Tibial nerve (tissue), 4 donors: ENCODE data around the gene FAM114A2. TPM values are rescaled to one million over a fixed set of nuclear protein-coding genes. Genes with fewer than 3 reads are reported as not detected.
"Not testable (repeated sequence)": the region's sequence is repeated elsewhere in the genome, so short reads cannot be mapped to it uniquely, and the experiment has no call there.

Experiments used
- DNase-seq, 2 donors: peaks; one replicate each; pipeline ENCODE4 v3.0.0-alpha.2; 2019; ENCODE audit warnings: low spot score in 2 of 2
- H3K27ac ChIP-seq, 4 donors: fragments of 200-600 bp; sonication (generic) in 3 of 4; one replicate each; pipeline ENCODE4 v1.5.1; 2017 to 2019; ENCODE audit warnings: mild to moderate bottlenecking in 1 of 4
- H3K27me3 ChIP-seq, 2 donors: fragments of 200-600 bp; sonication (generic) in 1 of 2; one replicate each; pipeline versions ENCODE4 v1.5.1 to v1.6.0; 2017 to 2019
- H3K36me3 ChIP-seq, 3 donors: fragments of 200-600 bp; sonication (generic); one replicate each; pipeline ENCODE4 v1.5.1; 2018 to 2019
- H3K4me1 ChIP-seq, 4 donors: fragments of 200-600 bp; sonication (generic) in 3 of 4; one replicate each; pipeline ENCODE4 v1.5.1; 2017 to 2019
- H3K4me3 ChIP-seq, 4 donors: fragments of 200-600 bp; sonication (generic) in 3 of 4; one replicate each; pipeline ENCODE4 v1.5.1; 2017 to 2019; ENCODE audit warnings: mild to moderate bottlenecking in 1 of 4, moderate library complexity in 1 of 4
- H3K9me3 ChIP-seq, 4 donors: fragments of 200-600 bp; sonication (generic) in 3 of 4; one replicate each; pipeline ENCODE4 v1.5.1; 2017 to 2019
- CTCF ChIP-seq, 5 experiments: fragments of 200-600 bp in 3 of 5; fragments of 450-650 bp in 2 of 5; sonication (generic) in 3 of 5; IDR thresholded peaks; one replicate each; pipeline ENCODE4 v1.5.1; 2016 to 2019; ENCODE audit warnings: antibody characterized with exemption in 5 of 5, mild to moderate bottlenecking in 3 of 5, moderate library complexity in 2 of 5
- EP300 ChIP-seq, 2 donors: sonication (generic); formaldehyde crosslinking; IDR thresholded peaks; one replicate each; pipeline ENCODE4 v1.6.1; 2017; ENCODE audit warnings: antibody characterized with exemption in 2 of 2, mild to moderate bottlenecking in 1 of 2
- POLR2A ChIP-seq, 2 donors: fragments of 450-650 bp; IDR thresholded peaks; one replicate each; pipeline ENCODE4 v1.6.1; 2017; ENCODE audit warnings: antibody characterized with exemption in 2 of 2, mild to moderate bottlenecking in 2 of 2, moderate library complexity in 2 of 2
- WGBS, 2 donors: methylation state at CpG; one replicate each; pipeline ENCODE4 v1.1.5; 2018; 5-methylcytosine and 5-hydroxymethylcytosine counted together
- total RNA-seq, 4 donors: library from RNA; depleted of rRNA; stranded (reverse); fragments of >200 nt; gene quantifications; one replicate each; pipeline ENCODE4 v1.1.0, GENCODE V29; 2016

Gene FAM114A2
- total RNA-seq, 4 donors from 2014 or later = 10.5 to 19.7 (median 13.6) TPM

- Histone ChIP-seq H3K4me1 (no peaks in the 10 kb centered on the region), H3K27me3 (no peaks in the 10 kb centered on the region), H3K9me3 (no peaks in the 10 kb centered on the region), H3K4me3 (no peak overlapping the region), H3K27ac (no peak overlapping the region), H3K36me3 (no peaks in the 10 kb centered on the region)
- DNase-seq = no peak
- WGBS, 2 donors = 65 to 73% methylated on average over 2 of the region's 2 CpGs
- no peak for TF ChIP-seq POLR2A (IDR thresholded peaks at IDR 0.05)
Measured at GRCh38 chr5:154071799-154072413, 33.2 kb upstream of the FAM114A2 start.

GRCh38 chr5:154069854-154070253, 31.1 kb upstream of the FAM114A2 start:
- DNase-seq, H3K9me3 ChIP-seq, H3K4me1 ChIP-seq, H3K36me3 ChIP-seq, H3K27me3 ChIP-seq, H3K27ac ChIP-seq, H3K4me3 ChIP-seq: not testable (repeated sequence)
- 77 to 86% methylated on average over 5 of the region's 5 CpGs for WGBS, 2 donors

- H3K4me3 ChIP-seq = no peak overlapping the region
- no peaks in the 10 kb centered on the region for H3K27me3 ChIP-seq
- no peaks in the 10 kb centered on the region for H3K4me1 ChIP-seq
- no peak overlapping the region for H3K27ac ChIP-seq
- H3K9me3 ChIP-seq = no peaks in the 10 kb centered on the region
- H3K36me3 ChIP-seq = peaks cover 0 to 4% (median 0%) of the 10 kb centered on the region in 3 donors
- no peak for TF ChIP-seq CTCF (IDR thresholded peaks at IDR 0.05)
- TF ChIP-seq EP300 (IDR thresholded peaks at IDR 0.05) = no peak
- DNase-seq = no peak
Measured at GRCh38 chr5:154065971-154066370, 27.3 kb upstream of the FAM114A2 start.

GRCh38 chr5:154063372-154063771, 24.7 kb upstream of the FAM114A2 start:
- Histone ChIP-seq H3K9me3 (no peaks in the 10 kb centered on the region), H3K4me3 (no peak overlapping the region), H3K36me3 (peaks cover 0 to 7% (median 0%) of the 10 kb centered on the region in 3 donors), H3K4me1 (peaks cover 0 to 6% (median 0%) of the 10 kb centered on the region in 4 donors), H3K27ac (no peak overlapping the region), H3K27me3 (no peaks in the 10 kb centered on the region)
- no peak for TF ChIP-seq CTCF (IDR thresholded peaks at IDR 0.05)
- TF ChIP-seq POLR2A (IDR thresholded peaks at IDR 0.05) = no peak
- TF ChIP-seq EP300 (IDR thresholded peaks at IDR 0.05) = no peak
- DNase-seq = no peak

- Histone ChIP-seq H3K36me3 (peaks cover 0 to 7% (median 0%) of the 10 kb centered on the region in 3 donors), H3K27ac (no peak overlapping the region), H3K4me1 (peaks cover 0 to 15% (median 0%) of the 10 kb centered on the region in 4 donors), H3K4me3 (no peak overlapping the region), H3K9me3 (no peaks in the 10 kb centered on the region), H3K27me3 (no peaks in the 10 kb centered on the region)
- no peak for TF ChIP-seq CTCF (IDR thresholded peaks at IDR 0.05)
- TF ChIP-seq POLR2A (IDR thresholded peaks at IDR 0.05) = no peak
- no peak for TF ChIP-seq EP300 (IDR thresholded peaks at IDR 0.05)
- no peak for DNase-seq
- 92 to 93% methylated on average over 3 of the region's 3 CpGs for WGBS, 2 donors
Measured at GRCh38 chr5:154060606-154061005, 21.9 kb upstream of the FAM114A2 start.

- H3K27me3 ChIP-seq = no peaks in the 10 kb centered on the region
- DNase-seq = no peak
- peaks cover 0 to 4% (median 0%) of the 10 kb centered on the region in 3 donors for H3K36me3 ChIP-seq
- no peak overlapping the region for H3K27ac ChIP-seq
- TF ChIP-seq POLR2A (IDR thresholded peaks at IDR 0.05) (no peak), EP300 (IDR thresholded peaks at IDR 0.05) (no peak), CTCF (IDR thresholded peaks at IDR 0.05) (no peak)
- peaks cover 0 to 15% (median 0%) of the 10 kb centered on the region in 4 donors for H3K4me1 ChIP-seq
- 84 to 87% methylated on average over 4 of the region's 4 CpGs for WGBS, 2 donors
- H3K4me3 ChIP-seq = no peak overlapping the region
- no peaks in the 10 kb centered on the region for H3K9me3 ChIP-seq
Measured at GRCh38 chr5:154059583-154059982, 20.9 kb upstream of the FAM114A2 start.
